IPS-18c (cell line): ENCODE measurements around the gene SPRED2.

Experiments used
- H3K4me3 ChIP-seq: 2 replicates; pipeline ENCODE4 v1.7.0; 2013; ENCODE audit warnings: low read depth, mild to moderate bottlenecking, low read length, moderate library complexity; ENCODE audit not compliant: insufficient read depth
- H3K9me3 ChIP-seq: one replicate; pipeline ENCODE4 v1.6.1; 2013; ENCODE audit warnings: mild to moderate bottlenecking, low read length, moderate library complexity; ENCODE audit not compliant: control insufficient read depth, insufficient read depth

Gene SPRED2

DNA sequence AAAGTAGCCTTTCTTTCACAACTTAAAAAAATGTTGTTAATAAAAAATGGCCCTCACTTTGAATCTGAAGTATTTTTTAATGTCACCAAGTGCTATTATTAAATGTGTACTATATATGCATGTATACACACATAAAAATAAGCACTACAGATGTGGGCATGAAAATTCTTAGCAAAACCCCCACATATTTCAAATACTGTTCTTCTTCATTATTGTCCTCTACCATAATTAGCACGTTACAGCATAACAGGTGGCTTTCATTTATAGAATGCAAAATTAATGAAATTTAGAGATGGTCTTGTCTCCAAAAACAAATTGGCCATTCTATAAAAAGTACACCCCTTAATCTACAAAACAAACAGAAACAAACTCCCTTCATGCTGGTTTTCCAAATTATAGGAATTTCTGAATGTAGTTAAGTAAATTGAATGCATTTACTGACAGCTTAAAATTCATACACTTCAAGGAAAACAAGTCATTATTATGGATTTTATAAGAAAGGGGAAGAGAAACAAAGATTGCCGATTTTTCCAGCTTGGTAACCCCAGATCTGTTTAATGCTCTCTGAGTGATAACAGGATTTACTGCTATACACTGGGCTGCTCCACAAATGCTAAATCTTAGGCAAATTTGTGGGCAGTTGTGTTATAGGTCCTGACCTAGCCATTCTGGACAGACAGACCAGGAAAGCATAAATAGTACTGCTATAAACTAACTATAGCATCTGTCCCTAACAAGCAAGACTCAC, 67.2 kb downstream of the SPRED2 start:
- Histone ChIP-seq H3K9me3 (no peaks in the 10 kb centered on the region), H3K4me3 (no peak overlapping the region)

DNA sequence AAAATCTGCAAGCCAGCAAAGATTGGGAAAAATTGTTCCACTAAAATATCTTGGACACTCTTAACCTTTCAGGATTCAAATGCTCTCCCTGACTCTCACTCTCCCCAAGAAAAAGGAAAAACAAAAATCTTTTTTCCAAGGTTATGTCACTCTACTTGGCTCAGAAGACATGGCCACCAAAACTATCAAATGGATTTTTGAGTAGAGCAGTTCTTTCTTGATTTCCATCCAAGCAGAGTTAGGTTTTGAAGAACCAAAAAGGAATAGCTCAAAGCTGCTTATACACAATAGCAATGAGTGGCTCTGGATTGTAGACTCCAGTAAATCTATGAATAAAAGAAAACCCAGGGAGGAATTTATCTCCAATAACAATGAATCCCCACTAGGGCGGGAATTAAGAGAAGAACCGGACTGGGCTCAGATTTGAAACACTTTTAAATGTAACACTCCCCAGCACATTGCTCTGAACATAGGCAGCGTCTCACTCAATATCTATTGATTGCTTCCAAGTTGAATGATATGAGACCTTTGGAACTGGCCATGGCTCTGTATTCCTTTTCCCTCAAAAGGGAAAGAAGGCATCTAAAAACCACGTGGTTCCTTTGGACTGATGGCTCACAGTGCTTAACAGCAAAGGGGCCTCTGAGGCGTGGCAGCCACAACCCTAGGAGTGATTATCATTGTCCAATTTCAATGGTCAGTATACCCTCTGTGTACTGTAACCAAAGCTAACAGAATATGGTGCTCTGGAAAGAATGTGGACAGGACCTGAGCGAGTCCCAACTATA, 68.3 kb downstream of the SPRED2 start:
- H3K4me3 ChIP-seq, result no peak overlapping the region
- no peaks in the 10 kb centered on the region for H3K9me3 ChIP-seq

DNA sequence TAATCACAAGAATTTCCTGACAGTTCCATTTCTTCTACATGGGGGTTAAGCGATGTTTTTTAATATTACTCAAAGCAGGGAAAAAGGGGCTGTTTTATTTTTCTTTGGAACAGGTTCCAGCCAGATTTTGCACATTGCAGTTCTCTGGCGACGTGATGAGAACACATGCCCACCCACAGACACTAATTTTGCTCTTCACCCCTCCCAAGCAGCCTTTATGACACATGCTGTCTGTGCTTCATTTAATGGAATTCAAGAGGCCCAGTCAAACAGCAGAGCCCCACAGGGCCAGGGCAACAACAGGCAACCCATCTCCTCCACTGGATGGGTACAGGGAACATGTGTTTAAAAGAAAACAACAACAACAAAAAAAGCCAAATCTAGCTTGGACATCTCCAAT, 70.8 kb downstream of the SPRED2 start:
- Histone ChIP-seq H3K9me3 (no peaks in the 10 kb centered on the region), H3K4me3 (no peak overlapping the region)

DNA sequence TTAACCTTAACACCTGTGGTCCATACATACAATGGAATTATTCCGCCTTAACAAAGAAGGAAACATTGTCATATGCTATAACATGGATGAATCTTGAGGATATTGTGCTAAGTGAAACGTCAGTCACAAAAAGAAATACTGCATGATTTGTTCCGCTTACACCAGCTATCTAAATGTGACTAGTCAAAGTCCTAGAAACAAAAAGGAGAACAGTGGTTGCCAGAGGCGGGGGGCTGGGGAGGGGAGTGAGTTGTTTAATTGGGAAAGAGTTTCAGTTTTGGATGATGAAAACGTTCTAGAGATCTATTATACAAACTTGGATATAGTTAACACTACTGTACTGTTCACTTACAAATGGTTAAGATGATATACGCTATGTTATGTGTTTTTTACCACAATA, 72.0 kb downstream of the SPRED2 start:
- Histone ChIP-seq H3K9me3 (no peaks in the 10 kb centered on the region), H3K4me3 (no peak overlapping the region)

DNA sequence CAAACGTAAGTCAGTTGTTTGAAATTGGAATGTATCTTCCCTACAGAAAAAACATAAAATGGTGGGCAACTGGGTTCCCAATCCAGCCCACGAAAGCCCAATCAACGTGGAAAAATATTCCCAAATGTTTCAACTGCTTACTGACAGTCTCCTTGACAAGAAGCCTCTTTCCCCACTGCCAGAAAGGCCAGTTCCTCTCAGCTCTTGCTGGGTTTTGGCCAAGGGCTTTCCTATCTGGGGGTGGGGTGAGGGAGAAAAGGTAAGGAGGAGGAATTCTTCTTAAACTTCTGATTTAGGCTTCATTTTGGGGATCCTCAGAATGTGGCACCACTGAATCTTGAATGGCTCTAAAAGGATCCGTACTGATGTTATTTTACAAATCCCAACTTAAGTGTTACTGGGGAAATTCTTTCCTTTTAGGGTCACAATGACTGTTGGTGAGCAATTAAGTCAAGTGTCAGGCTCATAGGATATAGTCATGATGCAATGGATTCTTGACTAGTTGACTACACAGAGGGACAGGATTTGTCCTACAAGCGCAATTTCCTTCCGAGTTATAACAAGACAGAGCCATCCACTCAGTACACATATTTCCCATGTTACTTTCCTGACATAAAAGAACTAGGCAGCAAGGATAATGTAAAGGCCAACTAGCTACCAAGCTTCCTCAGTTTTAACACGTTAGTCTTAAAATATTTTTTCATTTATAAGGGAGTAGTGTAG, 73.6 kb downstream of the SPRED2 start:
- no peaks in the 10 kb centered on the region for H3K9me3 ChIP-seq
- H3K4me3 ChIP-seq, result no peak overlapping the region

DNA sequence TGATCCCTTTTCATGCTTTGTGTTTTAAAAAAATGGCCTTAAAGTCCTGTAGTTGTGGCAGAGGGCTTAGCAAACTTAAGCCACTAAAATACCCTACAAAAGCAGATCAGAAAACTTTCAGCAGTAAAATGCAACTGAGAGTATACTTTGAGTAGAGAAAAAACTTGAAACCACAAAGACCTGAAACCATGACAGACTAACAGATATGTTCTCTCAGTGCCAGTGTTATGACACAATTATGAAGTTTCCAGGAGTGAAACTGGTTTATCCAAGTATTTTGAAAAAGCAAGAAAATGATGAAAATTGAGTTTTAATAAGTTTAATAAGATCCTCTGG, 74.5 kb downstream of the SPRED2 start:
- Histone ChIP-seq H3K4me3 (no peak overlapping the region), H3K9me3 (no peaks in the 10 kb centered on the region)

DNA sequence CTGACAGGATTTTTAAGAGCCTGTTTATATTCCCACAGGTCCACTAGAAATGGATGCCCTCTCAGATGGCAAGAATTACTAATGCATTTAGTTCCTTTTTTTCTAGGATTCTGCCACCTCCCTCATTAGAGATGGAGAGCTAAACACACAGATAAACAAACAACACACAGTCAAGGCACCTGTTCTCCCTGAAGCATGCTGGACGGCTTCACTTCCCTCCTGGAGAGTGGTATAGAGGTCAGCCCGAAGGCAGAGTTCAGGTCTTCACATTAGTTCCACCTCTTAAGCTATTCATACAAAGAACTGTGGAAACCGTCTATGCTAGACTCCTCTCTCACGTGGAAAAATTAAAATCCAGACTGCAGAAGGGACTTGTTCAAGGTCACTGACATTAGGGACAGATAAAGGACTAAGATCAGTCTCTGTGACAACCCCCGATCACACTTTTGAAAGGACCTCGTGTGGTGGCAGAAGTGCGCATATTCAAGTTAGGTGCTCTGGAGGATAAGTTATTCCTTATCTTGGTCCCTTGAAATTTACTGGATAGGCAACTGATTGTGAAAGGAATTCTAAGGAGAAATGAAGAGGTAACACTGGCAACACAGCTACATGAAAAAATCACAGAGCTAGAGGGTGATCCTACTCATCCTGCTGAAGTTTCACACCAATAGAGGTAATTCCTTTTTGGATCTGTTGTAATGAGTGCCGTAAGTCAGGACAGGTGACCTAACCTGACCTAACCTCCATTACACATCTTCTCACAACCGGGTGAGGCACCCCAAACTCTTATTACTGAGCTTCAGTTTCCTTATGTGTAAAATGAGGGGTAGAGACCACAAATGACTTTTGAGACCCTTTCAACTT, 75.1 kb downstream of the SPRED2 start:
- H3K4me3 ChIP-seq, result no peak overlapping the region

DNA sequence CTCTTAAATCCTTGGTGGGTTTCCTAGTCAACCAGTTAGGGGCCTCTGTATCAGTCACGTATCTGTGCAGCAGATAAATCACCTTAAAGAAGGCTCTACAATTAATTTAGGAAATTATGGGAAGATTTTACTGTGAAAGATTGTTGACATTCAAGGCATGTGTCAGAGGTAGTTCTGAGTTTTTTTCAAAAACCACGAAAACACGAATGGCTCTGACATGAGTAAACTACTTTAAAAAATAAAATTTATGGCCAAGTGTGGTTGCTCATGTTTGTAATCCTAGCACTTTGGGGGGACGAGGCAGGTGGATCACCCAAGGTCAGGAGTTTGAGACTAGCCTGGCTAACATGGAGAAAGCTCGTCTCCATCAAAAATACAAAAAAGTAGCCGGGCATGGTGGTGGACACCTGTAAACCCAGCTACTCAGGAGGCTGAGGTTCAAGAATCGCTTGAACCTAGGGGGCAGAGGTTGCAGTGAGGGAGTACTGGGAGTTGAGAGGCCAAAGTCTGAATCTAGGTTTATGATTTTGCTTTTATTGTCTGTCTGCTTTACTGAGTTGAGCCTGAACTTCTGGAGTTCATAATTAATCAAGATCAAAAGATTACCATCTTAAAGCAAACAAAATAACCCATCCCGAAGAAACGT, 77.1 kb downstream of the SPRED2 start:
- H3K4me3 ChIP-seq, result no peak overlapping the region
- H3K9me3 ChIP-seq, result no peaks in the 10 kb centered on the region

More for the DNA sequence above, 75.1 kb downstream of the SPRED2 start:
- no peaks in the 10 kb centered on the region for H3K9me3 ChIP-seq

DNA sequence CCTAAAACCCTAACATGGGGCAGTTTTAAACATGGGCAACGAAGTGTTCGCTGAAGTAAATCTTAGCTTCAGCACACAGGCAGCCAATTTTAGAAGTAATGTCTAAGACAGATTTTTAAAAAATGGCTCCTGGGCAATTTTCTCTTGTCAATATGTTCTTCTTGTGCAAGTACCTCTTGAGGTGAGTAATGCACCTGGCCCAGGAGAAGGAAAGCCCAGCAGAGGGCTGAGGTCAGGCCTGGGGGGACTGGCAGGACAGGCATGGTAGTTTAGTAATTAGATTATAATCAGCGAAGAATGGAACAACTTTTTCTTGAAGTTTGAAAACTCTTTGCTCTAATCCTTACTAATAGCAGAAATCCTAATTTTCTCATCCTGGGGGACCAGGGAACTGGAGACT, 77.6 kb downstream of the SPRED2 start:
- no peaks in the 10 kb centered on the region for H3K9me3 ChIP-seq
- H3K4me3 ChIP-seq, result no peak overlapping the region

DNA sequence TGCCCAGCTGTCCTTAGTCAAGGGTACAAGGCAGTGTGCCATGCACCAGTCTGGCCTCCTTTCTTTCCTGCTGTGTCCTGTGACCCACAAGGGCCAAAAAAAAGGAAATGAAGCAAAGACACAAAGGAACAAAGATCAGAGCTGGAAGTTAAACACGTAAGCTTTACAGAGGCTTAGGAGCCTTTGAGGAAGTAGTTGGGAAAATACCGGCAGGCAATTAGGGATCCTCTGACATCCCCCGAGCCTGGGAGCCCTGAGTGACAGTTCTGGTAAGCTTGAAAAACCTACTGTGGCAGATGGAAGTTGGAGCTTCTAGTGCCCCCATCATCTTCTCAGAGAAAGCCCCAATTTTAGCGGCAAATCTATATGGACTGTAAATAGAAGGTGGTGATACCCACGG, 78.5 kb downstream of the SPRED2 start:
- no peak overlapping the region for H3K4me3 ChIP-seq

DNA sequence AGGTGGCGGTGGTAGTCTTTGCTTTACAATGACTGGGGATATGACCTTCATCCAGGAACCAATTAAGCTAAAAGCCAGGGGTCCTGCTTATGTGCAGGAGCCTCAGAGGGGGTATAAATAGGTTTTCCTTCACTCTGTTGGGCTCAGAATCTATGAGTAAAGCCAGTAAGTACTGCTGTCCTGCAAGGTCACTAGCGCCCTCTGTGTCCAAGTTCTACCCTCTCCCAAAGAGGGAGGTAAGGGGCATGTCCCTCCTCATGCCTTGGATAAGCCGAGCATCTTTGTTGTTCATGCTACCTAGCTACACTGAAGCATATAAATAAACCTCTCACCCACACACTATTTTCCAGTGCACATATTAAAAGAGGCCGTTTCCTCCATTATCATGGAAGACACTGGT, 79.4 kb downstream of the SPRED2 start:
- H3K4me3 ChIP-seq, result no peak overlapping the region

More for the DNA sequence above, 78.5 kb downstream of the SPRED2 start:
- no peaks in the 10 kb centered on the region for H3K9me3 ChIP-seq

DNA sequence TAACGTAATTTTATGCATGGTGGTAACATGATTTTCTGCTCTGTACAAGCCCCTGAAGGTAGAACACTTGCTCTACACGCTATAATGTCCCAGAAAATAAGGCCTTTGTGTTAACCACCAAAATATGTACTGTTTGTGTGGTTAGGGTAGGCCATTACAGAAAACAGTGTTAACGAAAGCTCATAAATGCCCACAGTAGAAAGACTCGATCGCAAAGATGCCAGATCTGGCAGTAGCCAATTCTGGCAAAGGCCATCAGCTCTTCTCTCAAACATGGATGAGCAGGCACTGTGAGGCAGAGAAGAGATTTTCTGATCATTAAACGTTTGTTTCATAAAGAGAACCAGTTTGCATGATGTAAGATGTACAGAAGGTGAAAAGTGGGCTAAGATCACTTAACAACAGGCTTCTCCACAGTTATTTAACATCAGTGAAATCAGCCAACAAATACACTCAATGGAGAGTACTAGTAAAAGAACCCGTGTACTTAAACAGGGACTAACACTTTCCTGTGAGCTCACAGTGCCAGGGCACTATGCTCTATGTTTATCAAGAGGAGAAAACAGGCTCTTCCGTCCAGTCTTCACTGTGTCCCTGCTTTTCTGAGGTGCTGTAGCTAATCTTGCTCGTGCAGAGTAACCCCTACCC, 80.3 kb downstream of the SPRED2 start:
- no peak overlapping the region for H3K4me3 ChIP-seq

More for the DNA sequence above, 79.4 kb downstream of the SPRED2 start:
- no peaks in the 10 kb centered on the region for H3K9me3 ChIP-seq

DNA sequence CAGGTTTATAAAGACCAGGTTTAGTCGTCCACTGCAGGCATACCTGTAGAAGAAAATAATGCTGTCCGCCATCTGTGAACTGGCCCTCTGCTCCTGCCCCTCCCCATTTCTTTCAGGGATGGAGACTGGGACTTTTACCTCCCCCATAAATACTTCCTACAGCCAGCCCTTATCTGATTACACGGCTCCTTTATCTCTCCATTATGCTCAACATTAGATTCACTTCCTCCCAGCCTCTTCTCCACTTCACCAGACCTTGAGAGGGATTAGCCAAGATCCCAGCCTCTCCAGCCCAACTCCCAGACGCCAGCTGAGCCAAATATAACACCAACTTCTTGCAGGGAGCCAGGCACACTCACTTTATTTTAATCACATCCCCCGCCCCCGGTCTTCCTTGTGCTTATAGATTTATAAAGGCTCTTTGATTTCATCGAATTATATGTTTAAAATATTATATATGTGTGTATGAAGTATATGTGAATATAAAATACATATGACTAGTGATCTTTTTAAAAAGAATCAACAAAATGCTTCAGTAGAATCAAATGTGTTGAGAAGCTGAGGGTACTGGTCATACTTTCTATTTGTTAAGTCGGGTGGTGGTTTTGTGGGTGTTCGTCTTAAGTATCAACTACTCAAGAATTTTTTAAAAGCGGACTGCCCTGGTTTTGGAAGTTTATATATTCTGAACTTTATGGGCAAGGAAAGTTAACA, 81.0 kb downstream of the SPRED2 start:
- no peak overlapping the region for H3K4me3 ChIP-seq

More for the DNA sequence above, 80.3 kb downstream of the SPRED2 start:
- no peaks in the 10 kb centered on the region for H3K9me3 ChIP-seq

DNA sequence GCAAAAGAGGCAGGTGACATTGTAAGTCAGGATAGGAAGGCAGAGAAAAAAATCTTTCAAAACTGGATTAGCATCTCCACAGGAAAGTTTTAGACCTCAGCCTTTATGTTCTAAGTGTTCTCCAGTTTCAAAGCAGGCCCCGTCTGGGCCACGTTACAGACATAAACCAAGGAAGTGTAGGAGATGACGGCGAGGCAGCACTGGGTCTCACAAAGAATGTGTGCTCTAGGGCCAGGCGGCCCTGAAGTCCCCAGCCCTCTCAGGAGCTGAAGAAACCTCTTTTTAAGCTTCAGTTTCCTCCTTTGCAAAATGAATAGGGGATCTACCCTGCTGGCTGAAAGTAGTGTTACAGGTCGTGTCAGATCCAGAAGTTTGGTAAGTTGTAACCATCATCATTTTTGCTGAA, 81.7 kb downstream of the SPRED2 start:
- no peak overlapping the region for H3K4me3 ChIP-seq
- H3K9me3 ChIP-seq, result no peaks in the 10 kb centered on the region

More for the DNA sequence above, 81.0 kb downstream of the SPRED2 start:
- no peaks in the 10 kb centered on the region for H3K9me3 ChIP-seq

DNA sequence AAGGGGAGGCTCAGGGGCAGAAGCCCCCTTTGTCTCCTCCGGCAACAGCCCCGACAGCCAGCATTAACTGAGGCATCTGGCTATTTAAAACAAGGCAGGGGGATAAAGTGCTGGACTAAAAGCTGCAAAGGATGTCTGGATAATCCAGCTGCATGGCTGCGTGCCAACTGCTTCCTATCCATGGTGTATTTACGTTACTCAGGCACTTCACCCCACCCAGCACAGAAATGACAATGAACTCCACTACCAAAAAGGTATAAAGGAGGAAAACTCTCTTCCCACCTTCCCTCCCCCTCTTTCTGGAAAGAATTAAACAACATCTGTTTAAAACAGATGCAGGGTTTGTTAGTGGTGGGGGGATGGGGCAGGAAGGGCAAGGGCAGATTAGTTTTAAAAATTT, 82.5 kb downstream of the SPRED2 start:
- Histone ChIP-seq H3K9me3 (no peaks in the 10 kb centered on the region), H3K4me3 (no peak overlapping the region)

DNA sequence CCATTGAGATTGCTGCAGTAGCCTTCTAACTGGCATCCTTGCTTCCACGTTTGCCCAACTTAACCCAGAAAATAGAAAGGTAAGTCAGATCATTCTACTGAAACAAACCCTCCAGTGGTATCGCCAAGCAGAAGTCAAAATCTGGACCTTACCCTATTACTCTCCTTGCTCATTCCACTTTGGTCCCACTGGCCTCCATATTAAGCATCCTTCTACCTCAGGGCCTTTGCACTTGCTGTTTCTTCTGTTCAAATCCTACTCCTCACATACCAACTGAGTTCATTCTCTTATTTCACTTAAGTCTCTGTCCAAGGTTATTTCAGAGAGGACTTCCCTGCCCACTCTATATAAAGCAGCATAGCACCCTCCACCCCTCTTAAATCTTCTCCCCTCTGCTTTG, 84.5 kb downstream of the SPRED2 start:
- Histone ChIP-seq H3K4me3 (no peak overlapping the region), H3K9me3 (no peaks in the 10 kb centered on the region)
